ENCODE measurements around the gene BMPR1B.

- TF ChIP-seq CTCF (conservative IDR thresholded peaks at IDR 0.05; ENCODE audit: low read depth, low read length) (no peak), CHD1 (IDR thresholded peaks at IDR 0.05; ENCODE audit: low read depth, low read length) (no peak), POLR2A (IDR thresholded peaks at IDR 0.05; ENCODE audit: low read depth, low read length) (no peak), USF2 (IDR thresholded peaks at IDR 0.05; ENCODE audit: low read depth, low read length) (no peak), RCOR1 (IDR thresholded peaks at IDR 0.05; ENCODE audit: insufficient replicate concordance, low read length) (no peak), CEBPB (IDR thresholded peaks at IDR 0.05; ENCODE audit: low read depth, low read length) (no peak)
These were observed 155.6 kb downstream of the BMPR1B start for GRCh38 chr4:94913316-94913715.

Measured in IMR-90 (cell line).